Neuronal stem cell (in vitro differentiated cells): ENCODE data around the gene PSEN2.
"Not testable (repeated sequence)": the region's sequence is repeated elsewhere in the genome, so short reads cannot be mapped to it uniquely, and the experiment has no call there.

ENCODE experiments used
- DNase-seq: peaks from one replicate; pipeline ENCODE4 v3.0.0-alpha.2; 2013; ENCODE audit warnings: low spot score
- H2AFZ ChIP-seq: one replicate; pipeline ENCODE4 v1.6.1; 2013; ENCODE audit warnings: mild to moderate bottlenecking, low read length, inconsistent platforms
- H2AK5ac ChIP-seq: 2 replicates; pipeline ENCODE4 v1.6.1; 2013; ENCODE audit warnings: low read depth, mild to moderate bottlenecking, inconsistent platforms, low read length, moderate library complexity, mixed read lengths
- H2BK120ac ChIP-seq: 2 replicates; pipeline ENCODE4 v1.6.1; 2013; ENCODE audit warnings: low read depth, mild to moderate bottlenecking, inconsistent platforms, low read length, moderate library complexity, mixed read lengths
- H2BK12ac ChIP-seq: one replicate; pipeline ENCODE4 v1.6.1; 2013; ENCODE audit warnings: low read length, inconsistent platforms
- H2BK15ac ChIP-seq: 2 replicates; pipeline ENCODE4 v1.6.1; 2013; ENCODE audit warnings: mild to moderate bottlenecking, low read length, inconsistent platforms, mixed read lengths
- H2BK5ac ChIP-seq: one replicate; pipeline ENCODE4 v1.6.1; 2013; ENCODE audit warnings: inconsistent platforms, mild to moderate bottlenecking, low read length, moderate library complexity
- H3K14ac ChIP-seq: one replicate; pipeline ENCODE4 v1.6.1; 2013; ENCODE audit warnings: low read length, inconsistent platforms
- H3K18ac ChIP-seq: 2 replicates; pipeline ENCODE4 v1.6.1; 2013; ENCODE audit warnings: low read length, inconsistent platforms
- H3K23ac ChIP-seq: 2 replicates; pipeline ENCODE4 v1.6.1; 2013; ENCODE audit warnings: low read depth, mild to moderate bottlenecking, mixed read lengths, low read length, inconsistent platforms; ENCODE audit not compliant: poor library complexity
- H3K27ac ChIP-seq: replicated peaks from 3 replicates; pipeline ENCODE4 v1.5.1; 2013; ENCODE audit warnings: low read length, inconsistent platforms
- H3K27me3 ChIP-seq, 3 experiments: 2 replicates each; pipeline ENCODE4 v1.6.1; 2013; ENCODE audit warnings: low read length in 3 of 3, mild to moderate bottlenecking in 2 of 3, inconsistent platforms in 1 of 3, low read depth in 1 of 3, mixed read lengths in 1 of 3, moderate library complexity in 1 of 3; ENCODE audit not compliant: control insufficient read depth in 3 of 3, insufficient read depth in 3 of 3
- H3K36me3 ChIP-seq, 2 donors: replicated peaks in 1 of 2; 2 replicates each; pipeline ENCODE4 v1.6.1; 2013; ENCODE audit warnings: low read length in 2 of 2; ENCODE audit not compliant: control insufficient read depth in 2 of 2, insufficient read depth in 2 of 2
- H3K4ac ChIP-seq: 2 replicates; pipeline ENCODE4 v1.6.1; 2013; ENCODE audit warnings: inconsistent platforms, mild to moderate bottlenecking, low read length, moderate library complexity
- H3K4me1 ChIP-seq, 2 donors: 1 replicate in 1 of 2; 2 replicates in 1 of 2; pipeline ENCODE4 v1.6.1; 2013; ENCODE audit warnings: low read length in 2 of 2, low read depth in 1 of 2; ENCODE audit not compliant: control insufficient read depth in 2 of 2, insufficient read depth in 1 of 2
- H3K4me2 ChIP-seq: one replicate; pipeline ENCODE4 v1.6.1; 2013; ENCODE audit warnings: mild to moderate bottlenecking, low read length, inconsistent platforms; ENCODE audit not compliant: insufficient read depth, poor library complexity, severe bottlenecking
- H3K4me3 ChIP-seq, 2 donors: 2 replicates each; pipeline ENCODE4 v1.5.1; 2013; ENCODE audit warnings: low read length in 2 of 2, mild to moderate bottlenecking in 2 of 2, inconsistent platforms in 1 of 2, moderate library complexity in 1 of 2
- H3K79me1 ChIP-seq: one replicate; pipeline ENCODE4 v1.6.1; 2013; ENCODE audit warnings: low read depth, mild to moderate bottlenecking, inconsistent platforms, low read length, moderate library complexity
- H3K9ac ChIP-seq: one replicate; pipeline ENCODE4 v1.6.1; 2013; ENCODE audit warnings: mild to moderate bottlenecking, low read depth, low read length, inconsistent platforms; ENCODE audit not compliant: poor library complexity
- H3K9me3 ChIP-seq, 2 donors: replicated peaks in 1 of 2; 2 replicates each; pipeline versions ENCODE3 to v1.6.1; 2013; ENCODE audit warnings: low read length in 2 of 2, mild to moderate bottlenecking in 2 of 2, inconsistent platforms in 1 of 2, low read depth in 1 of 2, mixed read lengths in 1 of 2, moderate library complexity in 1 of 2; ENCODE audit not compliant: control insufficient read depth in 2 of 2, insufficient read depth in 1 of 2
- H4K8ac ChIP-seq: one replicate; pipeline ENCODE4 v1.6.1; 2013; ENCODE audit warnings: low read depth, mild to moderate bottlenecking, inconsistent platforms, low read length, moderate library complexity
- H4K91ac ChIP-seq: one replicate; pipeline ENCODE4 v1.6.1; 2013; ENCODE audit warnings: low read length, low read depth, mild to moderate bottlenecking, inconsistent platforms; ENCODE audit not compliant: poor library complexity
- WGBS, 2 donors: extraction: QIAGEN DNeasy Blood & Tissue Kit; methylation state at CpG; one replicate each; pipeline ENCODE4 v1.1.7; 2013; ENCODE audit warnings: missing lambda C conversion rate in 2 of 2, mixed read lengths in 1 of 2; ENCODE audit not compliant: insufficient read length in 2 of 2, insufficient replicate concordance in 1 of 2; ENCODE audit errors: extremely low coverage in 2 of 2; 5-methylcytosine and 5-hydroxymethylcytosine counted together

Gene PSEN2

DNA sequence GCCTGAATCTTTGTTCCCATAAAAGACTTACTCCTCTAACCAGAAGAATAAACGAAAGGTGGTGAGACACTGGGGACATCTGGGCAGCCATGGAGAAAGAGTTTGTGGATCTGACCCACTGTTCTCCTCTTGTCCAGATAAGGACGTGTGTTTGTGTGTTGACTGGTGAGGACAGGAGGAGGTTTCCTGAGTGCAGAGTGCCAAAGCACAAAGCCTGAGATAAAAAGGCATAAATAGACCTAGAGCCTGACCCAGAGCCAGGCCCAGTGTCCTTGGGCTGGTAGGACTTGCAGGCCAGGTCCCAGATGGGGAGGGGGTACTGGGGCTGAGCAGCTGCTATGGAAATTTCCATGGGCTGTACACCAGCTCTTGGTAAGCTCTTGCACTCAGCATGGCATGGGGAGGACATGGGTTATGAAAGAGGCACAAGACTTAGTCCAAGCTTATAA, 50.1 kb downstream of the PSEN2 start:
- no peak for DNase-seq
- Histone ChIP-seq H4K8ac (no peak overlapping the region), H3K79me1 (no peaks in the 10 kb centered on the region), H2AK5ac (no peak overlapping the region), H3K27ac (no peak overlapping the region), H2BK15ac (no peak overlapping the region), H3K23ac (no peak overlapping the region), H3K4ac (no peak overlapping the region), H3K9me3 (peaks cover 0 to 2% of the 10 kb centered on the region in 2 donors), H3K4me2 (no peak overlapping the region), H3K9ac (no peak overlapping the region), H3K27me3 (no peaks in the 10 kb centered on the region), H3K36me3 (peaks cover 0 to 3% of the 10 kb centered on the region in 2 donors), H2BK5ac (no peak overlapping the region), H4K91ac (no peak overlapping the region), H2BK120ac (no peak overlapping the region), H3K4me1 (peaks cover 0 to 4% of the 10 kb centered on the region in 2 donors), H2AFZ (no peak overlapping the region), H3K18ac (no peak overlapping the region), H2BK12ac (no peak overlapping the region), H3K4me3 (no peak overlapping the region), H3K14ac (no peak overlapping the region)
- WGBS, 2 donors, result no CpG with 5 or more reads among the region's 2 CpGs

DNA sequence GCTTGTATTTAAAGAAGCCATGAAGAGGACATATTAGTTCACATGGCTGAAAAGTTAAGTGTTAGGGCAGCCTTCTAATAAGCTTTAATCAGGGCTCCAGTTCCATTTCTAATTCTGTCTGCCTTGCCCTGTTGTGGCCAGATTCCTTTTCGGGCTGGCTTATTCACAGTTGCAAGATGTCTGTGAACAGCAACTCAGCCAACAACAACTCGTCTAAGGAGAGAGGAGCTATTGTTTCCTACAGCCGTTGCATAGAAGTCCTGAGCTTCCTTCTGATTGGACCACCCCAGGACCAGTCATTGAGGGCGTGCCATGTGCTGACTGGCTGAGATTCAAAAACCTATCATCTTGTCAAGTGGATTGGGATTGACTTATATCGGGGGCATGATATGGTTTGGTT, 51.1 kb downstream of the PSEN2 start:
- Histone ChIP-seq H3K27me3 (no peaks in the 10 kb centered on the region), H2BK15ac (no peak overlapping the region), H3K9ac (no peak overlapping the region), H3K14ac (no peak overlapping the region), H3K36me3 (peaks cover 0 to 3% of the 10 kb centered on the region in 2 donors), H3K4ac (no peak overlapping the region), H3K79me1 (no peaks in the 10 kb centered on the region), H3K4me1 (peaks cover 0 to 4% of the 10 kb centered on the region in 2 donors), H4K8ac (no peak overlapping the region), H3K4me3 (no peak overlapping the region), H2AFZ (no peak overlapping the region), H3K23ac (no peak overlapping the region), H2BK5ac (no peak overlapping the region), H2BK12ac (no peak overlapping the region), H4K91ac (no peak overlapping the region), H3K9me3 (peaks cover 0 to 2% of the 10 kb centered on the region in 2 donors), H3K27ac (no peak overlapping the region), H3K4me2 (no peak overlapping the region), H2AK5ac (no peak overlapping the region), H2BK120ac (no peak overlapping the region), H3K18ac (no peak overlapping the region)
- WGBS, 2 donors, result no CpG with 5 or more reads among the region's 5 CpGs
- no peak for DNase-seq

DNA sequence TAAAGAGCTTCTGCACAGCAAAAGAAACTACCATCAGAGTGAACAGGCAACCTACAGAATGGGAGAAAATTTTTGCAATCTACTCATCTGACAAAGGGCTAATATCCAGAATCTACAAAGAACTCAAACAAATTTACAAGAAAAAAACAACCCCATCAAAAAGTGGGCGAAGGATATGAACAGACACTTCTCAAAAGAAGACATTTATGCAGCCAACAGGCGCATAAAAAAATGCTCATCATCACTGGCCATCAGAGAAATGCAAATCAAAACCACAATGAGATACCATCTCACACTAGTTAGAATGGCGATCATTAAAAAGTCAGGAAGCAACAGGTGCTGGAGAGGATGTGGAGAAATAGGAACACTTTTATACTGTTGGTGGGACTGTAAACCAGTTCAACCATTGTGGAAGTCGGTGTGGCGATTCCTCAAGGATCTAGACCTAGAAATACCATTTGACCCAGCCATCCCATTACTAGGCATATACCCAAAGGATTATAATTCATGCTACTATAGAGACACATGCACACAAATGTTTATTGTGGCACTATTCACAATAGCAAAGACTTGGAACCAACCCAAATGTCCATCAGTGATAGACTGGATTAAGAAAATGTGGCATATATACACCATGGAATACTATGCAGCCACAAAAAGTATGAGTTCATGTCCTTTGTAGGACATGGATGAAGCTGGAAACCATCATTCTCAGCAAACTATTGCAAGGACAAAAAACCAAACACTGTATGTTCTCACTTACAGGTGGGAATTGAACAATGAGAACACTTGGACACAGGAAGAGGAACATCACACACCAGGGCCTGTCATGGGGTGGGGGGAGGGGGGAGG, 59.1 kb downstream of the PSEN2 start:
- not testable (repeated sequence) for H3K79me1 ChIP-seq, H3K4ac ChIP-seq, DNase-seq, H2BK120ac ChIP-seq, H3K9me3 ChIP-seq, H3K4me2 ChIP-seq, H3K9ac ChIP-seq, H2BK15ac ChIP-seq, H3K14ac ChIP-seq, H3K23ac ChIP-seq, H3K36me3 ChIP-seq, H3K4me3 ChIP-seq, H2BK12ac ChIP-seq, H3K4me1 ChIP-seq, H3K18ac ChIP-seq, H2AFZ ChIP-seq, H4K91ac ChIP-seq, H2BK5ac ChIP-seq, H3K27me3 ChIP-seq, H4K8ac ChIP-seq, H3K27ac ChIP-seq, H2AK5ac ChIP-seq
- no CpG with 5 or more reads among the region's 5 CpGs for WGBS, 2 donors

DNA sequence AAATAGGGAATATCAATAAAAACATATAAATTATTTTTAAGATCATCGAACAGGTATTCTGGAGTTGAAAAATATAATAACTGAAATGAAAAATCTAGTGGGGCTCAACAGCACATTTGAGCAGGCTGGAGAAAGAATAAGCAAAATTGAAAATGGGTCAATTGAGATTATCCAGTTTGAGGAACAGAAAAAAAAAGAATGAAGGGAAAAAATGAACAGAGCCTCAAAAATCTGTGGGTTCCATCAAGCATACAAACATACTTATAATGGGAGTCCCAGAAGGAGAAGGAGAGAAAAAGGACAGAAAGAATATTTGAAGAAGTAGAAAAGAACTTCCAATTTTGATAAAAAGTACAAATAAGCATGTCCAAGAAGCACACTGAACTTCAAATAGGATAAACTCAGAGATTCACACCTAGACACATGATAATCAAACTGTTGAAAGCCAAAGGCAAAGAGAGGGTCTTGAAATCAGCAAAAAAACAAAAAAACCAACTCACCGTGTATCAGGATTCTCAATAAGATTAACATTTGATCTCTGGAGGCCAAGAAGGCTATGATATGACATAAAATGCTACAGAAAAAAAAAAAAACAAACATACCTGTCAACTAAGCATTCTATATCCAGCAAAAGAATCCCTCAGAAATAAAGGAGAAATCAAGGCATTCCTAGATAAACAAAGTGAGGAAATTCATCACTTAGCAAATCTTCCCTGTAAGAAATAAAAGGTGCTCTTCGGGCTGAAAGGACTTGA, 64.2 kb downstream of the PSEN2 start:
- no peak overlapping the region for H3K4me2 ChIP-seq
- no peak overlapping the region for H2AFZ ChIP-seq
- no peaks in the 10 kb centered on the region for H3K36me3 ChIP-seq
- H3K23ac ChIP-seq, result no peak overlapping the region
- WGBS, 2 donors, result no CpG with 5 or more reads among the region's 3 CpGs
- no peak overlapping the region for H2BK15ac ChIP-seq
- H3K18ac ChIP-seq, result no peak overlapping the region
- DNase-seq, result no peak
- peaks cover 0 to 2% of the 10 kb centered on the region in 2 donors for H3K4me1 ChIP-seq
- H4K91ac ChIP-seq, result no peak overlapping the region
- H4K8ac ChIP-seq, result no peak overlapping the region
- H3K14ac ChIP-seq, result no peak overlapping the region
- no peak overlapping the region for H2BK12ac ChIP-seq
- H3K4me3 ChIP-seq, result no peak overlapping the region
- no peak overlapping the region for H3K4ac ChIP-seq
- no peak overlapping the region for H3K9ac ChIP-seq
- peaks cover 0 to 9% of the 10 kb centered on the region in 2 donors for H3K9me3 ChIP-seq
- no peaks in the 10 kb centered on the region for H3K79me1 ChIP-seq
- no peak overlapping the region for H2BK5ac ChIP-seq
- H3K27ac ChIP-seq, result no peak overlapping the region
- H2BK120ac ChIP-seq, result no peak overlapping the region
- H2AK5ac ChIP-seq, result no peak overlapping the region
- no peaks in the 10 kb centered on the region for H3K27me3 ChIP-seq
